WI38 (cell line): ENCODE results near the gene GYS1.

Experiments used
- H3K4me3 ChIP-seq: 2 replicates; pipeline ENCODE4 v1.5.1; 2011; ENCODE audit warnings: low read depth, mild to moderate bottlenecking, control low read depth, low read length
- TF ChIP-seq, protein P1 (sequence below): IDR thresholded peaks from 2 replicates; pipeline ENCODE4 v1.5.1; 2012; ENCODE audit warnings: low read depth, mild to moderate bottlenecking, control low read depth, low read length

Gene GYS1

DNA sequence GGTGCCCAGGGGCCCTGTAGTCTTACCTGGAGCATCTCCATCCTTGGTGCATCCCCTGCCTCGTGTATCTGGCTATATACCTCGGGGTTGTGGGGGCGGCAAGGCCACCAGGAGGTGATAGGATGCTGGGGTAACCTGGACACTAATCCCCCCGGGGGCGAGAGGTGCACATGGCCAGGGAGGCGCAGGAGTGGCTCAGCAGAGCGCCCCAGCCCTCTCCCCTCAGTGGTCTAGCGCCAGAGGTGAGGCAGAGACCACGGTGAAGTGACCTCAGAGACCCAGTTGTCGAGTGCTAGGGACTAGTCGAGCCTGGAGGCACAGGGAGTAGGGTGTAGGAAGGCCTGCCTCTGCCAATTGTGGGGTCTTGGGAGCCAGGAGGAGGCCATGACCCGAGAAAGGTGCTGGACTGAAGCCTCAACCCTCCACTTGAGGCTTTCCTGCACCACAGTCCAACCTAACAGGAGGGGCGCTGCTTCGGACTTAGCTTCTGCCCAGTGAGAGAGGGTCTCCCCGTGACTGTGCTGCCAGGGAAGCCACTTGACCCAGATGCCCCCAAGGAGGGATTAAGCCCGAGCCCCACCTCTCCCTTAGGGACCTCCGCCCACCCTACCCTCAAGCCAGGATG lies 24.0 kb upstream of the GYS1 start, which contains the start of gene LHB:
TSS of gene LHB (minus strand) at position 51 of the 625 bp plus-strand sequence. CDS start at position 41, 10 bp downstream.
- peak within 1 kb of the TSS; percentile 54 for H3K4me3 ChIP-seq
- TF ChIP-seq, protein P1, sequence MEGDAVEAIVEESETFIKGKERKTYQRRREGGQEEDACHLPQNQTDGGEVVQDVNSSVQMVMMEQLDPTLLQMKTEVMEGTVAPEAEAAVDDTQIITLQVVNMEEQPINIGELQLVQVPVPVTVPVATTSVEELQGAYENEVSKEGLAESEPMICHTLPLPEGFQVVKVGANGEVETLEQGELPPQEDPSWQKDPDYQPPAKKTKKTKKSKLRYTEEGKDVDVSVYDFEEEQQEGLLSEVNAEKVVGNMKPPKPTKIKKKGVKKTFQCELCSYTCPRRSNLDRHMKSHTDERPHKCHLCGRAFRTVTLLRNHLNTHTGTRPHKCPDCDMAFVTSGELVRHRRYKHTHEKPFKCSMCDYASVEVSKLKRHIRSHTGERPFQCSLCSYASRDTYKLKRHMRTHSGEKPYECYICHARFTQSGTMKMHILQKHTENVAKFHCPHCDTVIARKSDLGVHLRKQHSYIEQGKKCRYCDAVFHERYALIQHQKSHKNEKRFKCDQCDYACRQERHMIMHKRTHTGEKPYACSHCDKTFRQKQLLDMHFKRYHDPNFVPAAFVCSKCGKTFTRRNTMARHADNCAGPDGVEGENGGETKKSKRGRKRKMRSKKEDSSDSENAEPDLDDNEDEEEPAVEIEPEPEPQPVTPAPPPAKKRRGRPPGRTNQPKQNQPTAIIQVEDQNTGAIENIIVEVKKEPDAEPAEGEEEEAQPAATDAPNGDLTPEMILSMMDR = no peak

DNA sequence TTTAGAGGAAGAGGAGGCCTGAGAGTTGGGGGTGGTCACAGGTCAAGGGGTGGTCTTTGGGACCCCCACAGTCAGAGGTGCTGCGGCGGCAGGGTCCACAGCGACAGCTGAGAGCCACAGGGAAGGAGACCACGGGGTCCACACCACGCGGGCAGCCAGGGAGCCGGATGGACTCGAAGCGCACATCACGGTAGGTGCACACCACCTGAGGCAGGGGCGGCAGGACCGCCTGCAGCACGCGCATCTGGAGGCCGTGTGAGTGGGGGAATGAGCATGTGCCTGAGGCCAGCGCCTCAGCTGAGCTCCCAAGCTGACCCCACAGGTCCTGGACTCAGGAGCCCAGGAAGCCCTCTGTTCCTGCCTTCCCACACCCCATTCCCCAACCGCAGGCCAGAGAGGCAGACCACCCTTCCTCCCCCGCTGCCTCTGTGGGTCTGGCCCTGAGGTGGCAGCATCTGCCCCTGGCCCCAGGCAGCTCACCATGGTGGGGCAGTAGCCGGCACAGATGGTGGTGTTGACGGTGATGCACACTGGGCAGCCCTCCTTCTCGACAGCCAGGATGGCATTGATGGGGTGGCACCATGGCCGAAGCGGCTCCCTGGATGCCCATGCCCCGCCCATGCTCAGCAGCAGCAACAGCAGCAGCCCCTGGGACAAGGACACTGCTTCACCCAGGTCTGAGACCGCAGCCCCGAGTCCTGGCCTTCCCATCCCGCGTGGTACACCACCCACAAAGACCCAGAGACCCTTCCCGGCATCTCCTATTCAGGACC lies 23.1 kb upstream of the GYS1 start:
- TF ChIP-seq, protein P1 = no peak
- H3K4me3 ChIP-seq = no peak overlapping the region

DNA sequence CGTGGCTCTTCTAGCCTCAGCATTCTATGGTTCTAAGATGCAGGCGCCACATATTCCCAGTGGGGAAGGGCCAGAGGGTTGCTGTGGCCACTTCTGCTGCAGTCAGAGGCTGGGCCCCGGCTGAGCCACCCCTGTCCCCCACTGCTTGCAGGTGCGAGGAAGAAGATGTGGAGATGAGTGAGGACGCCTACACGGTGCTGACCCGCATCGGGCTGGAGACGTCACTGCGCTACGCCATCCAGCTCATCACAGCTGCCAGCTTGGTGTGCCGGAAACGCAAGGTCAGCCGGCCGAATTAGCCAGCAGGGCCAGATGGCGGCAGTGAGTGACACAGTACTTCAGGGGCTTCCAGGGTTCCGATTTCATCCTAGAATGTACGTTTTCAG lies 21.8 kb upstream of the GYS1 start:
- no peak overlapping the region for H3K4me3 ChIP-seq
- TF ChIP-seq, protein P1 = no peak

DNA sequence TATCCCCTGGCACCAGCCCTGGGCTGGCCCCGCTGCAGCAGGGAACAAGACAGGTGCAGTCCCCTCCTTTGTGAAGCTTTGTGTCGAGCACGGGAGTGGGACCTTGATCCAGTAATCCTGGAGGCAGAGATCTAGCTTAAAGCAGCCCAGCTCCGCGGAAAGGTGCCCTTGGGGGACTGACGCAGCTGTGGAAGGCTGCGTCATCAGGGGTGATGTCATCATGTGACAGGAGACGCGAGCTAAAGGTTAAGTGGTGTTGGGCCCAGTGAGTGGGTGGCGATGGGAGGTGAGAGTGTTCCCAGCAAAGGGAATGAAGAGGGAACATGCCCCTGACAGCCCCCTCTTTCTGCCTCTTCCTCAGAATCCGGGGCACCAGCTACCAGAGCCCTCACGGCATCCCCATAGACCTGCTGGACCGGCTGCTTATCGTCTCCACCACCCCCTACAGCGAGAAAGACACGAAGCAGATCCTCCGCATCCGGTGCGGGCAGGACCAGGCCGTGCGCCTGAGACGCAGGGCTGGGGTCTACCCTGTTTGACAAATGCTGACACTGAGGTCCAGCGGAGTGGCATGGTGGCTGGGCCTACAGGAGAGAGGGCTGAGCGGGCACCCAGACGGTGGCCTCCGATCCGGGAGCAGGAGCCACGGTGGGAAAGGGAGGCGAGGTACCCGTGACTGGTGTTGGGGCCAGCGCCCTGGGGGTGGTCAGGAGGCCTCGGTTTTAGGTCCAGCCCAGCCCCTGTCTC lies 21.2 kb upstream of the GYS1 start:
- no peak overlapping the region for H3K4me3 ChIP-seq
- TF ChIP-seq, protein P1 = no peak

DNA sequence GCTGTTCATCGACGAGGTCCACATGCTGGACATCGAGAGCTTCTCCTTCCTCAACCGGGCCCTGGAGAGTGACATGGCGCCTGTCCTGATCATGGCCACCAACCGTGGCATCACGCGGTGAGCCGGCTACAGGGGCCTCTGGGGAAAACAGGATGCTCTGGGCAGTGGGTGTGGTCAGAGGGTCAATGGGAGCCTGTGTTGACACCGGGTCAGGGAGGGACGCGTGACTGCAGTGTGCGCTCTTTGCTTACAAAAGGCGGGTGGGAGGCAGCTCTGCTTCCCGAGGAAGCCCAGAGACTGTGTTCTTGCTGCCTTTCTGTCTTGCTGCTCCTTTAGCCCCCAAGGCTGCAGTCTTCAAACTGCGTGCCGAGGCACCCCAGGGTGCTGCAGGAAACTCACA lies 18.1 kb upstream of the GYS1 start:
- no peak overlapping the region for H3K4me3 ChIP-seq
- TF ChIP-seq, protein P1 = no peak

DNA sequence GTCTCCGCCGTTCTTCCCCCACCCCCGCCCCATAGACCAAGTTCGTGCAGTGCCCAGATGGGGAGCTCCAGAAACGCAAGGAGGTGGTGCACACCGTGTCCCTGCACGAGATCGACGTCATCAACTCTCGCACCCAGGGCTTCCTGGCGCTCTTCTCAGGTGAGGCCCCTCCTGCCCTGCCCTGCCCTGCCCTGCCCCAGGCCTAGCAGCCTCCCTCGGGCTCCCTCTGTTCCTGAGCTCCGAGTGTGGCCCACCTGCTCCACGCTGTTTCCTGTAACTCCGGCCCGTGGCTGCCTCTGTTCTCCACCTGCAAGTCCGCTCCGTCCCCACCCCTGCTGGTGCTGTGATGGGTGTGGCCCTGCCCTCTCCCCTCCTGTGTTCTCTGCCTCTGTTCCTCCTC lies 17.3 kb upstream of the GYS1 start:
- TF ChIP-seq, protein P1 = no peak
- H3K4me3 ChIP-seq = no peak overlapping the region

DNA sequence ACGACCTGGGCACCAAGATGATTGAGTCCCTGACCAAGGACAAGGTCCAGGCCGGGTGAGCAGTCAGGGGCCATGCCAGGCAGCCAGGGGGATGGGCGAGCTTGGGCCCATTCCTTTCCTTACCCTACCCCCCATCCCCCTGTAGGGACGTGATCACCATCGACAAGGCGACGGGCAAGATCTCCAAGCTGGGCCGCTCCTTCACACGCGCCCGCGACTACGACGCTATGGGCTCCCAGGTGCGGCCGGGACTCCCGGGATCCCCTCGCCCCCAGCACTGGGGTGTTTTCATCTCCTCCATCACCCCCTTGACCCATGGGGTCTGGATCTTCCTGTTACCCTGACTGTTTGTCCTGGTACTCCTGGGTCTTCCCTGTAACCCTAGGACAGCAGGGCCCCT lies 16.7 kb upstream of the GYS1 start:
- no peak overlapping the region for H3K4me3 ChIP-seq
- TF ChIP-seq, protein P1 = no peak
